Epithelial cell of esophagus (primary cell): ENCODE measurements around the gene MACIR.

ENCODE experiments used
- DNase-seq: peaks from one replicate; pipeline ENCODE4 v3.0.0; 2010; ENCODE audit warnings: low read depth
- H3K4me3 ChIP-seq: 2 replicates; pipeline ENCODE4 v1.5.1; 2011; ENCODE audit warnings: mild to moderate bottlenecking, low read length, control low read depth
- CTCF ChIP-seq: IDR thresholded peaks from 2 replicates; pipeline ENCODE4 v1.5.1; 2011; ENCODE audit warnings: low read depth, mild to moderate bottlenecking, low read length, control low read depth, inconsistent platforms; ENCODE audit not compliant: insufficient read depth; ENCODE audit errors: missing control alignments

Gene MACIR

GRCh38 chr5:103258368-103258956 lies at the start of gene MACIR:
Gene MACIR, plus strand, starts transcription at chr5:103258763. Its CDS starts 17,157 bp downstream, at chr5:103275920.
- TF ChIP-seq CTCF = no peak
- DNase-seq = peak; percentile 99
- peak within 1 kb of the TSS; percentile 77 for H3K4me3 ChIP-seq

- no peak overlapping the region for H3K4me3 ChIP-seq
- no peak for DNase-seq
- no peak for TF ChIP-seq CTCF
These were observed 49.5 kb upstream of the MACIR start for GRCh38 chr5:103209065-103209464.

GRCh38 chr5:103210952-103211351 lies 47.6 kb upstream of the MACIR start:
- no peak overlapping the region for H3K4me3 ChIP-seq
- TF ChIP-seq CTCF = no peak
- no peak for DNase-seq

- DNase-seq = no peak
- H3K4me3 ChIP-seq = no peak overlapping the region
- no peak for TF ChIP-seq CTCF
These were observed 46.7 kb upstream of the MACIR start for GRCh38 chr5:103211576-103212561.

GRCh38 chr5:103216137-103216536 lies 42.4 kb upstream of the MACIR start:
- TF ChIP-seq CTCF = no peak
- DNase-seq = no peak
- H3K4me3 ChIP-seq = no peak overlapping the region

- H3K4me3 ChIP-seq = no peak overlapping the region
- DNase-seq = no peak
- TF ChIP-seq CTCF = no peak
These were observed 41.9 kb upstream of the MACIR start for GRCh38 chr5:103216697-103217096.
